SU-DHL-6 (cell line): Measurements from ENCODE around the gene ERBB2.
A peak's percentile ranks its signal among the peaks of the same experiment; 100 is the strongest.

Experiments
- EZH2phosphoT487 ChIP-seq: fragments of 200-600 bp; sonication (generic), shearing (Covaris generic); conservative IDR thresholded peaks from 2 replicates; pipeline ENCODE4 v1.6.1; 2018; ENCODE audit warnings: mild to moderate bottlenecking, antibody characterized with exemption, low read length, moderate library complexity, mixed read lengths
- TF ChIP-seq, protein P1 (sequence below): fragments of 200-600 bp; sonication (generic); IDR thresholded peaks from one replicate; pipeline ENCODE4 v1.5.1; 2017; ENCODE audit warnings: antibody characterized with exemption, mild to moderate bottlenecking, low read length, moderate library complexity; ENCODE audit not compliant: insufficient read depth, poor library complexity, severe bottlenecking

DNA sequence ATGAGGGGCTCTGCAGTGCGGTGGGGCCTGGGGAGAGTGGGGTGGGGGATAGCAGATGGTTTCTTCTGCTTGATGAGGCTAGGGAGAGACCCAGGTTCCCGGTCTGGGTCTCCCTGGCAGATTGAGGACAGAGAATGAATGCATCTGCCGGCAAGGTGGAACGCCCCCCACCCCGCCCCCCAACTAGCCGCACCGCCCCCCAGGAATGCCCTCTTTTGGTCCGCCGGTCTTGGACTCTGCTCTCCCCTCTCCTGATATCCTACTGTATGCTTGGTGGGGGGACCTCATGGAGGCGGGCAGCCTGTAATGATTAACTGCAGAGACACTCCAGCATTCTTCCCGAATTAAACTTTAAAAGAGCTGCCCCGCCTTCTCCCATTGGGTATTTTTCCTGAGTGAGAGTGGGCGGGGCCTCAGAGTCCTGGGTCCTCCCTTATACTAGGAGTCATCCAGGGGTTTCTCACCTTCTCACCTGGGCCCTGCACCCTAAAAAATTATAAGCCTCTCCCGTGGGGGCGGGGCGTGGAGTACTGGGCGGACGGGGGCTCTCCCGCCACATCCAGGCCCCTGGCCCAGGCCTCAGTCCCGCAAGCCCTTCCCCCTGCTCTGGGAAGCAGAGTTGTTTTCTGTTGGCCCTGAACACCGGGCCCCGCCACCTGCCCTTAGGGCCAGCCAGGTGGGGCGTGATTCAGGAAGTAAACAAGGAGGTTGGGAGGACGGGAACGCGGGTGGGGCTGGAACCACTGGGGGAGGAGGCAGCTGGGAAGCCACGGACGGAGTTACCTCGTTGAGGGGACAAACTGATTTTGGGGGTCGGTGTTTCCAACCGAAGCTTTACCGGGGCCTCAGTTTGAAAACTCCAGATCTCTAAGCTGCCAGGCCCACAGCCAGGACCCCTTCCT is 39.4 kb downstream of the ERBB2 start:
- TF ChIP-seq, protein P1, sequence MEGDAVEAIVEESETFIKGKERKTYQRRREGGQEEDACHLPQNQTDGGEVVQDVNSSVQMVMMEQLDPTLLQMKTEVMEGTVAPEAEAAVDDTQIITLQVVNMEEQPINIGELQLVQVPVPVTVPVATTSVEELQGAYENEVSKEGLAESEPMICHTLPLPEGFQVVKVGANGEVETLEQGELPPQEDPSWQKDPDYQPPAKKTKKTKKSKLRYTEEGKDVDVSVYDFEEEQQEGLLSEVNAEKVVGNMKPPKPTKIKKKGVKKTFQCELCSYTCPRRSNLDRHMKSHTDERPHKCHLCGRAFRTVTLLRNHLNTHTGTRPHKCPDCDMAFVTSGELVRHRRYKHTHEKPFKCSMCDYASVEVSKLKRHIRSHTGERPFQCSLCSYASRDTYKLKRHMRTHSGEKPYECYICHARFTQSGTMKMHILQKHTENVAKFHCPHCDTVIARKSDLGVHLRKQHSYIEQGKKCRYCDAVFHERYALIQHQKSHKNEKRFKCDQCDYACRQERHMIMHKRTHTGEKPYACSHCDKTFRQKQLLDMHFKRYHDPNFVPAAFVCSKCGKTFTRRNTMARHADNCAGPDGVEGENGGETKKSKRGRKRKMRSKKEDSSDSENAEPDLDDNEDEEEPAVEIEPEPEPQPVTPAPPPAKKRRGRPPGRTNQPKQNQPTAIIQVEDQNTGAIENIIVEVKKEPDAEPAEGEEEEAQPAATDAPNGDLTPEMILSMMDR: no peak
- 0 out of 2 replicates have a peak, but pooled peaks have one; percentile 35 for TF ChIP-seq EZH2phosphoT487
